ENCODE measurements around the gene ABCB11. TPM values are rescaled to one million over a fixed set of nuclear protein-coding genes. Genes with fewer than 3 reads are reported as not detected.

Gene ABCB11
- not detected in 2 replicates for polyA plus RNA-seq (2012; rRNA removed)
- polyA plus RNA-seq (2012; cell fraction: cytosol; rRNA removed), result not detected in 2 replicates
- not detected in 2 replicates for polyA plus RNA-seq (2012; cell fraction: nucleus; rRNA removed)

DNA sequence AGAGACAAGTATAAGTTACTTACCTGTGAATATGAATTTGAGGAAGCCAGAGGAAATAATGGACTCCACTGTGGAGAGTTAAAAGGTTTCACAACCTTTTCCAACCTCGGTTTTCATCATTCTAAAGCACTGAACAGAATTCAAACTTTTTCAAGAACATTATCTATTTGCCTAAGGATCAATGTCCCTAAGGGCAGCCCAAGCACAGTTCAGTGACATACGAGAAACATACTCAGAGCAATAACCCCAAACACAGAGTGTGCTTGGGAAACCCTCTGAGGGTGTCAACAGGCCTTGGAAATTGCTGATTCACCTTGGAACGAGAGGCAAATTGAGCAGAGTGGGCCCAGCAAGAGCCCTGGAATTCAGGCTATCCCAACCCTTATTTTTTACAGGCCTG lies at the start of gene ABCB11:
TSS of gene ABCB11 (minus strand) at position 123 of the 400 bp plus-strand sequence. CDS start 13,199 bp downstream, outside the sequence.
- H3K9ac ChIP-seq, result no peak within 1 kb of the TSS
- no peak within 1 kb of the TSS for H3K4me2 ChIP-seq
- no peak within 1 kb of the TSS for H2AFZ ChIP-seq (ENCODE audit: low read depth)
- H3K9me2 ChIP-seq, result no peaks in the 10 kb centered on the region
- 10% methylated on average over 3 of the region's 3 CpGs for WGBS (ENCODE audit: low lambda C conversion rate)
- no peaks in the 10 kb centered on the region for H3K4me1 ChIP-seq (ENCODE audit: control insufficient read depth in 1 of 2, insufficient read depth in 2 of 2, low read depth in 1 of 2, low read length in 1 of 2)
- H3F3A ChIP-seq (replicated peaks; ENCODE audit: insufficient read depth), result no peaks in the 10 kb centered on the region
- no peaks in the 10 kb centered on the region for H3K9me3 ChIP-seq
- no peaks in the 10 kb centered on the region for H4K20me1 ChIP-seq (ENCODE audit: insufficient read depth)
- no peak within 1 kb of the TSS for H3K4me3 ChIP-seq (ENCODE audit: low read depth in 2 of 2, low read length in 1 of 2)
- no peaks in the 10 kb centered on the region for H3K27me3 ChIP-seq (ENCODE audit: insufficient read depth)
- H3K27ac ChIP-seq (ENCODE audit: low read depth in 2 of 2, low read length in 1 of 2), result no peak within 1 kb of the TSS
- DNase-seq, result no peak
- ChIA-PET CTCF (interaction anchor here (0.7 kb wide), 1 partner anchor 1449 kb away, joined by 3 read pairs; no protein-coding TSS in a partner anchor), POLR2A (no interaction called here)
- TF ChIP-seq RCOR1 (IDR thresholded peaks at IDR 0.05; ENCODE audit: low read length) (no peak), ELF1 (IDR thresholded peaks at IDR 0.05) (no peak), GATA2 (CRISPR knock-in tag; IDR thresholded peaks at IDR 0.05) (no peak), EZH2phosphoT487 (IDR thresholded peaks at IDR 0.05; ENCODE audit: borderline replicate concordance, low read depth) (no peak), JUND (IDR thresholded peaks at IDR 0.05) (no peak), TEAD4 (IDR thresholded peaks at IDR 0.05; ENCODE audit: borderline replicate concordance, insufficient read depth) (no peak), FOXJ3 (CRISPR knock-in tag; IDR thresholded peaks at IDR 0.05) (no peak)
- TF ChIP-seq, protein P1, sequence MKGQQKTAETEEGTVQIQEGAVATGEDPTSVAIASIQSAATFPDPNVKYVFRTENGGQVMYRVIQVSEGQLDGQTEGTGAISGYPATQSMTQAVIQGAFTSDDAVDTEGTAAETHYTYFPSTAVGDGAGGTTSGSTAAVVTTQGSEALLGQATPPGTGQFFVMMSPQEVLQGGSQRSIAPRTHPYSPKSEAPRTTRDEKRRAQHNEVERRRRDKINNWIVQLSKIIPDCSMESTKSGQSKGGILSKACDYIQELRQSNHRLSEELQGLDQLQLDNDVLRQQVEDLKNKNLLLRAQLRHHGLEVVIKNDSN (IDR thresholded peaks at IDR 0.05; ENCODE audit: borderline replicate concordance, low read depth), result no peak
- TF ChIP-seq, protein P2, sequence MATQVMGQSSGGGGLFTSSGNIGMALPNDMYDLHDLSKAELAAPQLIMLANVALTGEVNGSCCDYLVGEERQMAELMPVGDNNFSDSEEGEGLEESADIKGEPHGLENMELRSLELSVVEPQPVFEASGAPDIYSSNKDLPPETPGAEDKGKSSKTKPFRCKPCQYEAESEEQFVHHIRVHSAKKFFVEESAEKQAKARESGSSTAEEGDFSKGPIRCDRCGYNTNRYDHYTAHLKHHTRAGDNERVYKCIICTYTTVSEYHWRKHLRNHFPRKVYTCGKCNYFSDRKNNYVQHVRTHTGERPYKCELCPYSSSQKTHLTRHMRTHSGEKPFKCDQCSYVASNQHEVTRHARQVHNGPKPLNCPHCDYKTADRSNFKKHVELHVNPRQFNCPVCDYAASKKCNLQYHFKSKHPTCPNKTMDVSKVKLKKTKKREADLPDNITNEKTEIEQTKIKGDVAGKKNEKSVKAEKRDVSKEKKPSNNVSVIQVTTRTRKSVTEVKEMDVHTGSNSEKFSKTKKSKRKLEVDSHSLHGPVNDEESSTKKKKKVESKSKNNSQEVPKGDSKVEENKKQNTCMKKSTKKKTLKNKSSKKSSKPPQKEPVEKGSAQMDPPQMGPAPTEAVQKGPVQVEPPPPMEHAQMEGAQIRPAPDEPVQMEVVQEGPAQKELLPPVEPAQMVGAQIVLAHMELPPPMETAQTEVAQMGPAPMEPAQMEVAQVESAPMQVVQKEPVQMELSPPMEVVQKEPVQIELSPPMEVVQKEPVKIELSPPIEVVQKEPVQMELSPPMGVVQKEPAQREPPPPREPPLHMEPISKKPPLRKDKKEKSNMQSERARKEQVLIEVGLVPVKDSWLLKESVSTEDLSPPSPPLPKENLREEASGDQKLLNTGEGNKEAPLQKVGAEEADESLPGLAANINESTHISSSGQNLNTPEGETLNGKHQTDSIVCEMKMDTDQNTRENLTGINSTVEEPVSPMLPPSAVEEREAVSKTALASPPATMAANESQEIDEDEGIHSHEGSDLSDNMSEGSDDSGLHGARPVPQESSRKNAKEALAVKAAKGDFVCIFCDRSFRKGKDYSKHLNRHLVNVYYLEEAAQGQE (IDR thresholded peaks at IDR 0.05; ENCODE audit: low read depth, low read length), result no peak
- TF ChIP-seq, protein P3, sequence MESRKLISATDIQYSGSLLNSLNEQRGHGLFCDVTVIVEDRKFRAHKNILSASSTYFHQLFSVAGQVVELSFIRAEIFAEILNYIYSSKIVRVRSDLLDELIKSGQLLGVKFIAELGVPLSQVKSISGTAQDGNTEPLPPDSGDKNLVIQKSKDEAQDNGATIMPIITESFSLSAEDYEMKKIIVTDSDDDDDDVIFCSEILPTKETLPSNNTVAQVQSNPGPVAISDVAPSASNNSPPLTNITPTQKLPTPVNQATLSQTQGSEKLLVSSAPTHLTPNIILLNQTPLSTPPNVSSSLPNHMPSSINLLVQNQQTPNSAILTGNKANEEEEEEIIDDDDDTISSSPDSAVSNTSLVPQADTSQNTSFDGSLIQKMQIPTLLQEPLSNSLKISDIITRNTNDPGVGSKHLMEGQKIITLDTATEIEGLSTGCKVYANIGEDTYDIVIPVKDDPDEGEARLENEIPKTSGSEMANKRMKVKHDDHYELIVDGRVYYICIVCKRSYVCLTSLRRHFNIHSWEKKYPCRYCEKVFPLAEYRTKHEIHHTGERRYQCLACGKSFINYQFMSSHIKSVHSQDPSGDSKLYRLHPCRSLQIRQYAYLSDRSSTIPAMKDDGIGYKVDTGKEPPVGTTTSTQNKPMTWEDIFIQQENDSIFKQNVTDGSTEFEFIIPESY (IDR thresholded peaks at IDR 0.05; ENCODE audit: borderline replicate concordance, low read depth), result no peak
- TF ChIP-seq, protein P4, sequence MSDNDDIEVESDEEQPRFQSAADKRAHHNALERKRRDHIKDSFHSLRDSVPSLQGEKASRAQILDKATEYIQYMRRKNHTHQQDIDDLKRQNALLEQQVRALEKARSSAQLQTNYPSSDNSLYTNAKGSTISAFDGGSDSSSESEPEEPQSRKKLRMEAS (IDR thresholded peaks at IDR 0.05; ENCODE audit: low read depth), result no peak
- H3K79me2 ChIP-seq (ENCODE audit: insufficient read depth), result no peaks in the 10 kb centered on the region
- no peaks in the 10 kb centered on the region for H3K36me3 ChIP-seq (replicated peaks in 1 of 2; ENCODE audit: control insufficient read depth in 1 of 2, insufficient read depth in 2 of 2, low read length in 1 of 2)

Measured in SK-N-SH (cell line).